ENCODE data around the gene HEATR9.

- TF ChIP-seq SUZ12 (IDR thresholded peaks at IDR 0.05; ENCODE audit: extremely low read depth, insufficient read depth, insufficient read length) (no peak), ZNF274 (IDR thresholded peaks at IDR 0.05; ENCODE audit: low read depth, low read length) (no peak)
Measured at GRCh38 chr17:35811759-35812158, 56.9 kb downstream of the HEATR9 start.
